ENCODE measurements around the gene ANKH. TPM values are rescaled to one million over a fixed set of nuclear protein-coding genes. Genes with fewer than 3 reads are reported as not detected.

Gene ANKH
- polyA plus RNA-seq, 3 donors: 2.4 to 6.3 (median 3.1) TPM

GRCh38 chr5:14848385-14848784 is 23.2 kb downstream of the ANKH start:
- H3K79me2 ChIP-seq (ENCODE audit: insufficient read depth, low read length): no peaks in the 10 kb centered on the region
- H3K4me2 ChIP-seq (replicated peaks; ENCODE audit: extremely low read depth, low read length, poor library complexity, severe bottlenecking): no peak overlapping the region
- H3K4me1 ChIP-seq (ENCODE audit: control insufficient read depth in 1 of 2, insufficient read depth in 2 of 2, low read length in 2 of 2): peaks cover 2 to 9% of the 10 kb centered on the region in 2 donors
- H3K4me1 Mint-ChIP-seq: peaks cover 14% of the 10 kb centered on the region
- no peak overlapping the region for H2AFZ ChIP-seq (ENCODE audit: insufficient read depth, low read depth, low read length, poor library complexity, severe bottlenecking)
- no peak for TF ChIP-seq CTCF (IDR thresholded peaks at IDR 0.05)
- H3K27ac ChIP-seq (ENCODE audit: low read depth in 1 of 2, low read length in 2 of 2): no peak overlapping the region
- no peak overlapping the region for H3K4me3 Mint-ChIP-seq
- no peaks in the 10 kb centered on the region for H3K27me3 Mint-ChIP-seq (ENCODE audit: low read depth in 3 of 3)
- no peaks in the 10 kb centered on the region for H4K20me1 ChIP-seq (ENCODE audit: insufficient read depth, low read length)
- no peak overlapping the region for H3K4me3 ChIP-seq (replicated peaks in 1 of 3; ENCODE audit: low read depth in 2 of 3, low read length in 3 of 3)
- no peak overlapping the region for H3K27ac Mint-ChIP-seq
- peaks cover 1 to 10% of the 10 kb centered on the region in 2 donors for H3K36me3 Mint-ChIP-seq
- intact Hi-C loops (cut with micrococcal nuclease): no loop called here
- DNase-seq: no peak
- H3K27me3 ChIP-seq (ENCODE audit: control insufficient read depth in 2 of 2, insufficient read depth in 2 of 2, low read length in 2 of 2): no peaks in the 10 kb centered on the region
- H3K36me3 ChIP-seq (replicated peaks in 1 of 2; ENCODE audit: control insufficient read depth in 1 of 2, insufficient read depth in 2 of 2, low read length in 2 of 2): no peaks in the 10 kb centered on the region
- H3K9ac ChIP-seq (ENCODE audit: insufficient read depth, low read length, poor library complexity, severe bottlenecking): no peak overlapping the region
- whole genome bisulfite sequencing (ENCODE audit: insufficient coverage): over 99% methylated on average over 21 of the region's 21 CpGs
- H3K9me3 ChIP-seq (replicated peaks in 1 of 2; ENCODE audit: control insufficient read depth in 1 of 2, insufficient read depth in 1 of 2, low read length in 2 of 2): no peaks in the 10 kb centered on the region
- H3K9me3 Mint-ChIP-seq: no peaks in the 10 kb centered on the region

GRCh38 chr5:14847471-14847870 is 24.1 kb downstream of the ANKH start:
- intact Hi-C loops (cut with micrococcal nuclease): no loop called here
- H3K36me3 Mint-ChIP-seq: peaks cover 1 to 12% of the 10 kb centered on the region in 2 donors

More at GRCh38 chr5:14847471-14847870, 24.1 kb downstream of the ANKH start:
- H3K27me3 Mint-ChIP-seq (ENCODE audit: low read depth in 3 of 3): no peaks in the 10 kb centered on the region
- no peak for DNase-seq
- H3K4me3 ChIP-seq (replicated peaks in 1 of 3; ENCODE audit: low read depth in 2 of 3, low read length in 3 of 3): no peak overlapping the region
- no peak overlapping the region for H3K27ac Mint-ChIP-seq
- H3K9me3 Mint-ChIP-seq: no peaks in the 10 kb centered on the region
- no peak for TF ChIP-seq CTCF (IDR thresholded peaks at IDR 0.05)
- no peaks in the 10 kb centered on the region for H3K9me3 ChIP-seq (replicated peaks in 1 of 2; ENCODE audit: control insufficient read depth in 1 of 2, insufficient read depth in 1 of 2, low read length in 2 of 2)
- H3K4me2 ChIP-seq (replicated peaks; ENCODE audit: extremely low read depth, low read length, poor library complexity, severe bottlenecking): no peak overlapping the region
- WGBS (ENCODE audit: insufficient coverage): 94% methylated on average over 3 of the region's 5 CpGs
- H2AFZ ChIP-seq (ENCODE audit: insufficient read depth, low read depth, low read length, poor library complexity, severe bottlenecking): no peak overlapping the region
- H3K36me3 ChIP-seq (replicated peaks in 1 of 2; ENCODE audit: control insufficient read depth in 1 of 2, insufficient read depth in 2 of 2, low read length in 2 of 2): no peaks in the 10 kb centered on the region
- H3K4me1 ChIP-seq (ENCODE audit: control insufficient read depth in 1 of 2, insufficient read depth in 2 of 2, low read length in 2 of 2): peaks cover 2 to 9% of the 10 kb centered on the region in 2 donors
- H3K27me3 ChIP-seq (ENCODE audit: control insufficient read depth in 2 of 2, insufficient read depth in 2 of 2, low read length in 2 of 2): no peaks in the 10 kb centered on the region
- no peaks in the 10 kb centered on the region for H4K20me1 ChIP-seq (ENCODE audit: insufficient read depth, low read length)
- no peaks in the 10 kb centered on the region for H3K79me2 ChIP-seq (ENCODE audit: insufficient read depth, low read length)
- H3K4me1 Mint-ChIP-seq: peaks cover 14% of the 10 kb centered on the region
- no peak overlapping the region for H3K9ac ChIP-seq (ENCODE audit: insufficient read depth, low read length, poor library complexity, severe bottlenecking)
- H3K4me3 Mint-ChIP-seq: no peak overlapping the region
- H3K27ac ChIP-seq (ENCODE audit: low read depth in 1 of 2, low read length in 2 of 2): no peak overlapping the region
